ENCODE results near the gene RPS21. TPM values are rescaled to one million over a fixed set of nuclear protein-coding genes. Genes with fewer than 3 reads are reported as not detected.
A peak's percentile ranks its signal among the peaks of the same experiment; 100 is the strongest.

RPS21 gene
- total RNA-seq, 4 donors from 2014 or later, result 1,151 to 14,756 (median 1,928) TPM

DNA sequence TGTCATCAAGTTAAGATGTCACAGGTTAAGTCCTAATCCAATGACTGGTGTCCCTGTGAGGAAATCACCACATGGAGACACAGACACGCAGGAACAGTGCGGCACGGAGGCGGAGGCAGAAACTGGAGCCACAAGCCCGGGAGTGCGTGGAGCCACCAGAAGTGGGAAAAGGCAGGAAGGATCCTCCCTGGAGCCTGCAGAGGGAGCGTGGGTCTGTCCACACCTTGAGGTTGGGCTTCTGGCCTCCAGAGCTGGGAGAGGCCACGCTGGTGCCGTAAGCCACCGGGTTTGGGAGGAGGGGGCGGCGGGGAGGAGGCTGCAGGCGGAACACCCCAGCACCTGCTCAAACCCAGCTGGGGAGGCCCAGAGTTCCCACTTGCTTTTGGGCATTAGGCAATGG is 16.4 kb downstream of the RPS21 start:
- no peaks in the 10 kb centered on the region for H3K27me3 ChIP-seq
- TF ChIP-seq, protein P1, sequence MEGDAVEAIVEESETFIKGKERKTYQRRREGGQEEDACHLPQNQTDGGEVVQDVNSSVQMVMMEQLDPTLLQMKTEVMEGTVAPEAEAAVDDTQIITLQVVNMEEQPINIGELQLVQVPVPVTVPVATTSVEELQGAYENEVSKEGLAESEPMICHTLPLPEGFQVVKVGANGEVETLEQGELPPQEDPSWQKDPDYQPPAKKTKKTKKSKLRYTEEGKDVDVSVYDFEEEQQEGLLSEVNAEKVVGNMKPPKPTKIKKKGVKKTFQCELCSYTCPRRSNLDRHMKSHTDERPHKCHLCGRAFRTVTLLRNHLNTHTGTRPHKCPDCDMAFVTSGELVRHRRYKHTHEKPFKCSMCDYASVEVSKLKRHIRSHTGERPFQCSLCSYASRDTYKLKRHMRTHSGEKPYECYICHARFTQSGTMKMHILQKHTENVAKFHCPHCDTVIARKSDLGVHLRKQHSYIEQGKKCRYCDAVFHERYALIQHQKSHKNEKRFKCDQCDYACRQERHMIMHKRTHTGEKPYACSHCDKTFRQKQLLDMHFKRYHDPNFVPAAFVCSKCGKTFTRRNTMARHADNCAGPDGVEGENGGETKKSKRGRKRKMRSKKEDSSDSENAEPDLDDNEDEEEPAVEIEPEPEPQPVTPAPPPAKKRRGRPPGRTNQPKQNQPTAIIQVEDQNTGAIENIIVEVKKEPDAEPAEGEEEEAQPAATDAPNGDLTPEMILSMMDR (IDR thresholded peaks at IDR 0.05), result no peak
- no peak for TF ChIP-seq POLR2A (IDR thresholded peaks at IDR 0.05)
- H3K4me1 ChIP-seq, result peaks cover 0 to 18% of the 10 kb centered on the region in 2 donors
- H3K27ac ChIP-seq, result no peak overlapping the region
- no peak overlapping the region for H3K4me3 ChIP-seq
- no peaks in the 10 kb centered on the region for H3K9me3 ChIP-seq
- H3K36me3 ChIP-seq, result no peaks in the 10 kb centered on the region
- intact Hi-C loops (cut with DNase I; ENCODE audit: low total_unique reads), result loop anchor here (10.0 kb wide), 1 partner anchor 401 kb away; the partner anchor contains the start of gene OGFR
- DNase-seq, result no peak

GRCh38 chr20:62404112-62404665 is 17.3 kb downstream of the RPS21 start:
- intact Hi-C loops (cut with DNase I; ENCODE audit: low total_unique reads), result loop anchor here (10.0 kb wide), 1 partner anchor 401 kb away; the partner anchor contains the start of gene OGFR
- TF ChIP-seq, protein P1 (IDR thresholded peaks at IDR 0.05), result no peak

GRCh38 chr20:62404761-62405107 is 17.8 kb downstream of the RPS21 start:
- Histone ChIP-seq H3K4me1 (peaks cover 0 to 20% of the 10 kb centered on the region in 2 donors), H3K27ac (no peak overlapping the region), H3K36me3 (no peaks in the 10 kb centered on the region), H3K27me3 (no peaks in the 10 kb centered on the region), H3K9me3 (no peaks in the 10 kb centered on the region), H3K4me3 (no peak overlapping the region)
- TF ChIP-seq, protein P1 (IDR thresholded peaks at IDR 0.05), result no peak
- TF ChIP-seq POLR2A (IDR thresholded peaks at IDR 0.05), result no peak
- intact Hi-C loops (cut with DNase I; ENCODE audit: low total_unique reads), result loop anchor here (10.0 kb wide), 1 partner anchor 400 kb away; the partner anchor contains the start of gene OGFR
- DNase-seq, result no peak

More at GRCh38 chr20:62404112-62404665, 17.3 kb downstream of the RPS21 start:
- H3K27me3 ChIP-seq, result no peaks in the 10 kb centered on the region
- no peak for DNase-seq
- H3K9me3 ChIP-seq, result no peaks in the 10 kb centered on the region
- H3K36me3 ChIP-seq, result no peaks in the 10 kb centered on the region
- H3K4me1 ChIP-seq, result peaks cover 0 to 18% of the 10 kb centered on the region in 2 donors
- H3K4me3 ChIP-seq, result no peak overlapping the region
- H3K27ac ChIP-seq, result no peak overlapping the region

DNA sequence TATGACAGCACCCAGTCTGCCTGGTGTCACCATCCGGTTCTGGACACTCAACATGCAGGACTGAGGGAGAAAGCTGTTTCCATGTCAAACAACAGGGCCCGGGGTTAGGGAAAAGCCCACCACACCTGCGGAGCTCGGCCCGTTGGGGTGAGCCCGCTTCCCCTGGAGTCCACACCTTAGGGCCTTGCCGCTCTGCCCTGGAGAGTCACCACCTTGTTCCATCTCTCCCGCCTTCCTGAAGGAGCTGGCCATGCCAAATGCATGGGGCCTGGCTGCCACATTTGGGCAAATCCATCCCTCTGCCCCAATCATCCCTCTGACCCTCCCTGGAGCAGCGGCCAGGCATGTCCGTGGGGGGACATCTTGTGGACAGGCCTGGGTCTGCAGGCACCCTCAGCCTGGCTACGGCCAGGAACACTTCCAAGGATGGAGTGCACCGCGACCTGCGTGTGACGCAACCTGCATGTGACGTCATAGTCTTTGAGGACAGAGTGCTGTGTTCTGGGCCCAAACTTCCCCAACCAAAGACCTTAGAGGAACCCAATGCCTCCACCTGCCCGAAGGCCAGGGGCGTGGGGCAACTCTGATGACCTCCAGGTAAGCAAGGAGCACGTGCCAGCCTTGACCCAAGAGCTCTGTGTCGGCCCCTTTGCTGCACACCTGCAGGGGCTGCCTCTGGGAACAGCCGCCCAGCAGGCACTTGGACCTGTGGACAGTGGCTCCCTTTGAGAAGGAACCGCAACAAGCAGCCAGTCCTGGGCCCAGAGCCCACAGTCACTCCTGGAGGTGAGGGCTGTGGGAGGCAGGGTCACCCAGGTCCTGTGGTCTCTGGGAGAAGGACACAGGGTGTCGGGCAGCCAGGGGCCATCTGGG is 18.4 kb downstream of the RPS21 start:
- Histone ChIP-seq H3K4me1 (peaks cover 0 to 26% of the 10 kb centered on the region in 2 donors), H3K27ac (peak overlapping the region; percentile 15 to 73), H3K36me3 (no peaks in the 10 kb centered on the region), H3K4me3 (no peak overlapping the region), H3K9me3 (no peaks in the 10 kb centered on the region), H3K27me3 (no peaks in the 10 kb centered on the region)
- peak; percentile 75 to 77 for DNase-seq
- TF ChIP-seq, protein P1 (IDR thresholded peaks at IDR 0.05), result peak; percentile 30 to 78 (median 66)
- no peak for TF ChIP-seq POLR2A (IDR thresholded peaks at IDR 0.05)
- intact Hi-C loops (cut with DNase I; ENCODE audit: low total_unique reads), result loop anchor here (10.0 kb wide), 1 partner anchor 399 kb away; the partner anchor contains the start of gene OGFR
